Epithelial cell of esophagus (primary cell): ENCODE results near the gene DCLK3.

ENCODE experiments used
- DNase-seq: peaks from one replicate; pipeline ENCODE4 v3.0.0; 2010; ENCODE audit warnings: low read depth
- H3K4me3 ChIP-seq: 2 replicates; pipeline ENCODE4 v1.5.1; 2011; ENCODE audit warnings: mild to moderate bottlenecking, low read length, control low read depth
- TF ChIP-seq, protein P1 (sequence below): IDR thresholded peaks from 2 replicates; pipeline ENCODE4 v1.5.1; 2011; ENCODE audit warnings: low read depth, mild to moderate bottlenecking, low read length, control low read depth, inconsistent platforms; ENCODE audit not compliant: insufficient read depth; ENCODE audit errors: missing control alignments

Gene DCLK3

DNA sequence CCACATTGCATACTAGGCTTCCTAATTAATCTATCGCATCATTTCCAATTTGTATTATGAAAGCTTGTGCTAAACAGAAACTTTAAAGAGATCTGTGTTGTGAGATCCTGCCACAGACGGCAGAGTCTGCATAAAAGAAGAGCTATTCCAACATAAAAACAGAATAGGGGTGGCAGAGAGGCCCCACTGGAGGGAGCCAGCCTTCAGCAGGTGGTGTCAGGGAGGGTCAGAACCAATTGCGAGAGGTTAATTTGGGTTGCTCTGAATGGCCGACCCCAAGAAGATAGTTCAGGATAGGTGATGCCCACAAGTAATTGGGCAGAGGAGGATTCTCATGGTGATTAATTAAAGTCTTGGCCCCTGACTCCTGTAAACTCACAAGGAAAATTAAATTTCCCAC, 74.8 kb downstream of the DCLK3 start:
- no peak overlapping the region for H3K4me3 ChIP-seq
- TF ChIP-seq, protein P1, sequence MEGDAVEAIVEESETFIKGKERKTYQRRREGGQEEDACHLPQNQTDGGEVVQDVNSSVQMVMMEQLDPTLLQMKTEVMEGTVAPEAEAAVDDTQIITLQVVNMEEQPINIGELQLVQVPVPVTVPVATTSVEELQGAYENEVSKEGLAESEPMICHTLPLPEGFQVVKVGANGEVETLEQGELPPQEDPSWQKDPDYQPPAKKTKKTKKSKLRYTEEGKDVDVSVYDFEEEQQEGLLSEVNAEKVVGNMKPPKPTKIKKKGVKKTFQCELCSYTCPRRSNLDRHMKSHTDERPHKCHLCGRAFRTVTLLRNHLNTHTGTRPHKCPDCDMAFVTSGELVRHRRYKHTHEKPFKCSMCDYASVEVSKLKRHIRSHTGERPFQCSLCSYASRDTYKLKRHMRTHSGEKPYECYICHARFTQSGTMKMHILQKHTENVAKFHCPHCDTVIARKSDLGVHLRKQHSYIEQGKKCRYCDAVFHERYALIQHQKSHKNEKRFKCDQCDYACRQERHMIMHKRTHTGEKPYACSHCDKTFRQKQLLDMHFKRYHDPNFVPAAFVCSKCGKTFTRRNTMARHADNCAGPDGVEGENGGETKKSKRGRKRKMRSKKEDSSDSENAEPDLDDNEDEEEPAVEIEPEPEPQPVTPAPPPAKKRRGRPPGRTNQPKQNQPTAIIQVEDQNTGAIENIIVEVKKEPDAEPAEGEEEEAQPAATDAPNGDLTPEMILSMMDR = no peak
- no peak for DNase-seq

DNA sequence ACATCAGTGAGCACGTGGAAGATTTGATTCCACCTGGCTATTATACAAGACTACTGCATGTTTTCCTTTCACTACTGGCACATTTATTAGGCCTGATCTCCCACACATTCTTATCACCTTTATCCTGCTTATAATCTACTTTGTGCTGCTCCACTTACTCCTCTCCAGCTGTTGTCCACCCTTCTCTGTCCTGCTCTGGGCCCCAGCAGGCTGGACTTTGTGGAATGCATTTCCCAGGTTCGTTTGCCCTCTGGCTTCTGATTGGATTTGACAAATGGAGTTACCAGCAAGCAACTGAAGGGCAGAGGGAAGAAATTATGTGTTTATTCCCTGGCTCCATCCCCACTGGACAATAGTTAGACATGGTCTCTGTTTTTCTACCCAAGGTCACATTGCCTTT, 75.5 kb downstream of the DCLK3 start:
- H3K4me3 ChIP-seq = no peak overlapping the region
- TF ChIP-seq, protein P1 = no peak
- DNase-seq = no peak

GRCh38 chr3:36686516-36686915, 77.8 kb downstream of the DCLK3 start:
- DNase-seq = no peak
- H3K4me3 ChIP-seq = no peak overlapping the region
- TF ChIP-seq, protein P1 = no peak

- TF ChIP-seq, protein P1 = no peak
- no peak for DNase-seq
- no peak overlapping the region for H3K4me3 ChIP-seq
These were observed 82.5 kb downstream of the DCLK3 start for GRCh38 chr3:36681867-36682266.

DNA sequence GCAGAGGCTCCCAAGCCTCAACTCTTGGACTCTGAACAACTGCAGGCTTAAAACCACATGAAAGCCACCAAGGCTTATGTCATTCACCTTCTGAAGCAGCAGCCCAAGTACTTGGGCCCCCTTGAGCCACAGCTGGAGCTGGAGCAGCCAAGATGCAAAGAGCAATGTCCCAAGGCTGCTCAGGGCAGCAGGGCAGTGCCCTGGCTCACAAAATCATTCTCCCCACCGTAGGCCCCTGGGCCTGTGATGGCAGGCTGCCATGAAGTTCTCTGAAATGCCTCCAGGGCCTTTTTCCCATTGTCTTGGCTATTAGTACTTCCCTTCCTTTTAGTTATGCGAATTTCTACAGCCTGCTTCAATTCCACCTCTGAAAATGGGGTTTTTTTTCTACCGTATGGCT, 83.4 kb downstream of the DCLK3 start:
- TF ChIP-seq, protein P1 = no peak
- H3K4me3 ChIP-seq = no peak overlapping the region
- DNase-seq = no peak

DNA sequence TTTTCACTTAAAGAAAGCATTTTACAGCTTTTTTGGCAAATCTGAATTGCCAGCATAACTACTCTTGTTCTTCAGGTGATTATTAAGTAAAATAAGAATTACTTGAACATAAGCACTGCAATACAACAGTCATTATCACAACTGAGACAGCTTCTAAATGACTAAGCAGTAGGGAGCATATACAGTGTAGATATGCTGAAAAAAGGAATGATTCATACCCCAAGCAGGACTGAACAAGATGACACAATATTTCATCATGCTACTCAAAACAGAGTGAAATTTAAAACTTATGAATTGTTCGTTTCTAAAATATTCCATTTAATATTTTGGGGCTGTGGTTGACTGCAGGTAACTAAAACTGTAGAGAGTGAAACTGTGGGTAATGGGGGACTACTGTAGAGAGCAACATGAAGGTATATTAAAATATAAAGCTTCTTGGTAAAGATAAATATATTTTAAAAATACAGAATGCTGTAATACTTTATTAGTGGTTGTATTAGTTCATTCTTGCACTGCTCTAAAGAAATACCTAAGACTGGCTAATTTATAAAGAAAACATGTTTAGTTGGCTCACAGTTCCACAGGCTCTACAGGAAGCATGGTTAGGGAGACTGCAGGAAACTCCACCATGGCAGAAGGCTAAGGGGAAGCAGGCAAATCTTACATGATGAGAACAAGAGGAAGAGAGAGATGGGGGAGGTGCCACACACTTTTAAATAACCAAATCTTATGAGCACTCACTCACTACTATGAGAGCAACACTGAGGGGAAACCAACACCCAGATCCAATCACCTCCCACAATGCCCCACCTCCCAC, 84.8 kb downstream of the DCLK3 start:
- H3K4me3 ChIP-seq = no peak overlapping the region
- DNase-seq = peak; percentile 92
- TF ChIP-seq, protein P1 = no peak

GRCh38 chr3:36678216-36679013, 85.9 kb downstream of the DCLK3 start:
- DNase-seq = peak; percentile 75
- TF ChIP-seq, protein P1 = no peak
- H3K4me3 ChIP-seq = no peak overlapping the region
